SHP77 treated with DMSO at 0.1 percent for 48 hours (cell line): ENCODE data around the gene ORC6.
A peak's percentile ranks its signal among the peaks of the same experiment; 100 is the strongest.

Experiments used
- DNase-seq: peaks from one replicate; lab custom pipeline; 2025; lab: John Stamatoyannopoulos, UW

Gene ORC6

DNA sequence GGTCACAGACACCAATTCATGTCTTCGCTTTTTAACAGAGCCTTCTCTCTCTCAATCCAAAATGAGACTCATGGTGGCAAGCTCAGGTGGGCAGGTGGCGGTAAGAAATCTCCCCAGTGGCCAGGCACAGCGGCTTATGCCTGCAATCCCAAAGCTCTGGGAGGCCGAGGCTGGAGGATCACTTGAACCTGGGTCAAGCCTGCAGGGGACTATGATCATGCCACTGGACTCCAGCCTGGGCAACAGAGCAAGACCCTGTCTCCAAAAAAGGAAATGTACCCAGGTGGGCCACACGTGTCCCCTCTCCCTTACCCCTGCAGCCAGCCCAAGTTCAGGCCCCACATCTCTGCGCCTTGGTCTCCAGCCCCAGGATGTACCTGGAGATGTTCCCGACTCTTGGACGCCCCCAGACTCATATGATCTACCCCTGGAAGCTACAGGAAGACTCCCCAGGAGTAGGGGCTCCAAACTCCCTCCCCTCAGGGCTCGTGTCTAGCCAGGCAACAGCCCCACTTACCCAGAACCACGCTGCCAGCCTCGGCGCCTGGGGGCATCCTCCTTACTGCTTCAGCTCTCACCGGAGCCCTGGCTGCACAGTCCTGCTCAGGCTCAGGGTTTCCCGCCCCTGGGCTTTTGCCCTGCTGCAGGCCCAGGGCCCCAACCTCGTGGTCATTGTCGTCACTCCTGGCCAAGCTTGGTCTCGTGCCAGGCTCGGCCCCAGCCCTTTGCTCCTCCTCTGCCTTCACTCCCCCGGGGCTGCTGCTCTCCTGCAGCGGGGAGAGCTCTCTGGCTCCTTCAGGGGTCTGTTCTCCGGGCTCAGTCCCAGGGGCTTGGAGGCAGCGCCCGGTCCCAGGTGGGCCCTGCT, 42.5 kb downstream of the ORC6 start:
- DNase-seq, result peak; percentile 42

DNA sequence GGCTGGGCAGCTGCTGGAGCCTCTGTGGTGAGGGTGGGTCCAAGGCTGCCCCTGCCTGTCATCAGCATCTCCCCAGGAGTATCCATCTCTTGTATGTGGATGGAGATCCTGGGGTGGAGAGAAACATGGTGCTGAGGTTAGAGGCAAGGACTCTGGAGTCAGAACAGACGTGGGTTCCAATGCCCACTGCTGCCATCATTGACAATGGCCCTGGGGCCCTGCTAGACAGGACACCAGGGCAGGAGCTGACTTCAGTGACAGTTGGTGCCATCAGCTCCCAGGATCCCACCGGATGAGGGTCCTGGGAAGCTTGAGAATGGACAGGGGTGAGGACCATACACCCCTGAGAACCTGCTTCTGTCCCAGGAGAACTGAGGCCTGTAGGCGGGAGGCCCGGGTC, 43.1 kb downstream of the ORC6 start:
- no peak for DNase-seq

DNA sequence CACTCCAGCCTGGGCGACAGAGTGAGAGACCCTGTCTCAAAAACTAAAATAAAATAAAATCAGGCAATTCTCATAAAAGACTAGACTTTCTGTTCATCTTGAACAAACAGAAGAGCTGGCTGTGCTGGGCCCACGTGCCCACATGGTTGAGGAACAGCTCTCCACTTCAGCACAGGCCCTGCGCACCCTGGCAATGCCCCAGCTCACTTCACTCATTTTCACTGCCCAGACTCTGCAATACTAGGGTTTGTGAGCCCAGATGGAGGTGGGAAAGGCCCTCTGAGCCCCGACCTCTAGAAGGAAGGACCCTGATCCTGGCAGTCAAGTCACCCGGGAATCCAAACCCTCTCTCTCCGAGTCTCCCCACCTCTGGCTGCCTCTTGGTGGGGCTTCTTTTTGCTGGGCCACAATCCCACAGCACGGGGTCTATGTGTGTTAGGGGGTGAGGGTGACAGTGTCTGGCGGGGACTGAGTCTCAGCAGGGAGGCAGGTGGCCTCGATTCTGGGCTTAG, 43.9 kb downstream of the ORC6 start:
- DNase-seq, result no peak

DNA sequence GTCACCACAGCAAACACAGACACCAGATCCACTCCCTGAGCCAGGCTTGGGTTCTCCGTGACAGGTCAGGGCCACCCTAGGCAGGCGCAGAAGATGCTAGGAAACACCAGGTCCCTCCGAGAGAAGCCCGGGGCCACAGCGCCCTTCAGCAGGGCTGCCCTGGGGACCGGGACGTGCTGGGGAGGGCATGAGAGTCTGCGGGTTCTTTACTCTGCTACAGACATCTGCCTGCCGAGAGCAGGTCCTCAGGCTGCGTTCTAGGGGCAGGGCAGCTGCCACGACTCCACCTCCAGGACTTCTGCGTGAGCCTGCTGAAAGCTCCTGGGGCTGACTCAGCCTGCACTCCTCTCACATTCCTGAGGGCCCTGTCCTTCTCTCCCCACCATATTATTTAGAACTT, 47.2 kb downstream of the ORC6 start:
- no peak for DNase-seq

- no peak for DNase-seq
These were observed 48.3 kb downstream of the ORC6 start for GRCh38 chr16:46737621-46738214.

DNA sequence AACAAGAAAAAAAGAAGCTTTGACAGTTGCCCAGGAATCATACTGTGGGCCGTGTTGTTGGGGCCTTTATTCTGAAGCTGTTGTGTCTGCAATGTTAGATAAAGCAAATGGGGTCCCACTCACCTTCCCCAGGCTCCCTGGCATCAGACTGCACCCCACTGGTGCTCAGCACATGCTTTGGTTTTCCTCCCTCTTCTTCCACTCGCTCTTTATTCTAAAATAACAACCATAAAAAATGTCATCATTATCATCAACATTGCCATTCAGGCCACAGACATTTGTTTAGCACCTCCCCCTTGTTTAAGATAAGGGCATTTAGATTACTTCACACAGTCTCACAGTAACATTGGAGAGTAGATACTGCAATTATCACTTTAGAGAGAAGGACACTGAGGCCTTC, 50.5 kb downstream of the ORC6 start:
- no peak for DNase-seq

DNA sequence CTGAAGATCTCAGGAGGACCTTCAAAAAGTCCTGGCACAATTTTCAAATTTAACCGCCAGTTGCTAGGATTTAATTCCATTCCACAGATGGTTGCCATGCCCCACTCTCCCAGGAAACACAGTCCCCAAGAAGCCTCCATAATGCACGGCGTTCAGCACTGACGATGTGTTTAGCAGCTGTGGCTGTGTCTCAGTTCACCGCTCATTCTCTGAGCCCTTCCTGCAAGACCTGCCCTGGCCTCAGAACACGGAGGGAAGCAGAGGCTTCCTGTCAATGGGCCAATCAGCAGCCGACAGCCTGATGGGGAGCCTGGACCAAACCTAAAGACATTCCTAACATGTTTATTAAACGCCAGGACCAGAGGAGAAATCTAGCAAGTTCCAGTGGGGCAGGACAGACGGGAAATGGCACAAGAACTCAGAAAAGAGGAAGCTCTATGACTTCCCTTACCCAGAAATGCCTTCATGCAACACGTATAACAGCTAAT, 53.8 kb downstream of the ORC6 start:
- no peak for DNase-seq

DNA sequence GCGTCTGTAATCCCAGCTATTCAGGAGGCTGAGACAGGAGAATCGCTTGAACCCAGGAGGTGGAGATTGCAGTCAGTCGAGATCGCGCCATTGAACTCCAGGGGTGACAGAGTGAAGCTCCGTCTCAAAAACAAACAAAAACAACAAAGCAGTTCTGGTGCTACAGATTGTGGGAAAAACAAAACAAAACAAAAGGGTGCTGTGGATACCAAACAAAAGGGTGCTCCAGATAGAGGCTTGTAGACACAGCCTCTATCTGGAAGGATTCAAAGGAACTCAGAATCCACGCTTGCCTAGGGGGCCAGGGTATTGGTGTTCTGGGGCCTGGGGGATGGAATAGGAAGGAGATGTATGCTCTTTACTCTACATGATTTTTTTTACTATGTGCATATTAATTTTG, 56.2 kb downstream of the ORC6 start:
- no peak for DNase-seq

DNA sequence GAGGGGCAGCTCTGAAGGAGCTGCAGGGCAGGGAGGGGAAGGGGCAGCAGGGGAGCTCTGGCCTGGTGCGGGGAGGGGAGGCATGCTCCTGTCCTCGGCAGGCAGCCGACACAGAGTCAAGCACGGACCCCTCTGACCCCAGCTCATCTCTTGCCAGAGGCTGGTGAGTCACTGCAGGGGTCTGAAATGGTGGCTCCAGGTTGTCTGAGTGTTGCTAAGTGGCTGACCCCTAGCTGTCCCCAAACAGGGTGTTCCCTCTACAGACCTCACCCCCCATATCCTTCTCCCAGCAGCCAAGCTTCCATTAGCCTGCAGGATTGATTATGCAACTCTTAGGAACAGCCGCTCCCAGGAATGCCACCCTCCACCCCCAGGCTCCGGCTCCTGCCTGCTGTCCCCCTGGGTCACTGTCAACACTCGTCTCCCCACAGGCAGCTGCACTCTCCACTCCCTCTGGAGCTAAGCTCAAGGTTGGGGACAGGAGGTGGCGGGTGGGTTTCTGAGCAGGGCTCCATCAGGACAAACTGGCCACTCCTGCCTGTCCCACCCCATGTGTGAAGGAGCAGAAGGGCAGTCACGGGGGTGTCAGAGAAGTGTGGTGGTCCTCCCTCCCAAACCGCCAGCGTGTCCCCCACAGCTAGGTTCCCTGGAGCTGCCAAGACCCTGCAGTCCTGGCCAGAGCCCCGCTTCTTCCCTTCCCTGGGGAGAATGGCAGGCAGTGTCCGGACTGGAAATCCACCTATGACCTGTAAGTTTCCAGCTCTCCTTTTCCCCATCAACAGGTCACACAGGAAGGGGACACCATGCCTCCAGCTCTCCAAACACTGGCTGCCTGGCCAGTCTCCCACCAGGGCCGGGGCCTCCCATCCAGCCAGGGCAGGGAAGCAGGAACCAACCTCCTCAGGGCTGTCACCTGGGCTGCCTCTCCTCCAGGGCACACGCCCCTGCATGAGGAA, 57.6 kb downstream of the ORC6 start:
- DNase-seq, result no peak
